Fibroblast of lung (primary cell): ENCODE measurements around the gene CMTM1.

Experiments
- EZH2 ChIP-seq: IDR thresholded peaks from 2 replicates; pipeline ENCODE4 v1.5.1; 2012; ENCODE audit warnings: low read length, control low read depth, mild to moderate bottlenecking; ENCODE audit errors: missing control alignments
- TF ChIP-seq, protein P1 (sequence below), 2 donors: IDR thresholded peaks in 1 of 2; conservative IDR thresholded peaks in 1 of 2; 1 replicate in 1 of 2; 2 replicates in 1 of 2; pipeline ENCODE4 v1.5.1; 2011 to 2012; ENCODE audit warnings: low read length in 2 of 2, control low read depth in 1 of 2, inconsistent platforms in 1 of 2, low read depth in 1 of 2, mild to moderate bottlenecking in 1 of 2

DNA sequence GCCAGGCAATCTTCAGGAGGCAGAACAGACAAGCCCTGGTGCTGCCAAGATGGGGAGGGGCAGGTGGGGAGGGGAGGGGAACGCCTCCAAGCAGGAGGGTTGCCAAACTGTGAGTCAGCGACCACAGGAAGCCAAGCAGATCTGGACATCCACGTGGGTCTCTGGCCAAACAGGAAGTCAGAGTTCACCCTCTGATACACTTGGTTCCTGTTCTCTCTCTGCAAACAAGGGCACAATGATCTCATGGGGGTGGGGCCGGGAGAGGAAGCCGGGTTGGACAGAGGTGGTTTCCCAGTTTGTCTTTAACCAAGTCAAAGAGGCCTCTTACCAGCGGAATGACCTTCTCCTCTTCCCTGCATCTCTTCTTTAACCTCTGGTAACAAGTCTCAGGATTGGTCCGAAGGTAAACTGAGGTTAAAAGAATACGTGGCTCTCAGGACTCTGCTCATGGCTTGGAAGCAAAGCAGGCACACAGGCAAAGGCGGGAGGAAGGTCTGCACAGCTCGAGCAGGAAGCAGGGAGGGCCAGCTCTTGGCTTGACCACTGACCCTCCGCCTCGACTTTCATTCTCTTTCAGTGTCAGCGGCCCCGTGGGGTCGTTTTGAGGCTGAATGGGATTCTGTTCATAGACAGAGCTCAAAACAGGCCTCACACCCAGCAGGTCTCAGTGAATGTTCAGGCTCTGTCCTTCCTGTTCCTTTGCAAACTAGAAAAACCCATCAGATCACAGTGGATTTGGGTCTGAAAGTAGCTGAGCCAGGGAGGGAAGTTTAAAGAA, 49.2 kb upstream of the CMTM1 start:
- TF ChIP-seq EZH2 = no peak
- TF ChIP-seq, protein P1, sequence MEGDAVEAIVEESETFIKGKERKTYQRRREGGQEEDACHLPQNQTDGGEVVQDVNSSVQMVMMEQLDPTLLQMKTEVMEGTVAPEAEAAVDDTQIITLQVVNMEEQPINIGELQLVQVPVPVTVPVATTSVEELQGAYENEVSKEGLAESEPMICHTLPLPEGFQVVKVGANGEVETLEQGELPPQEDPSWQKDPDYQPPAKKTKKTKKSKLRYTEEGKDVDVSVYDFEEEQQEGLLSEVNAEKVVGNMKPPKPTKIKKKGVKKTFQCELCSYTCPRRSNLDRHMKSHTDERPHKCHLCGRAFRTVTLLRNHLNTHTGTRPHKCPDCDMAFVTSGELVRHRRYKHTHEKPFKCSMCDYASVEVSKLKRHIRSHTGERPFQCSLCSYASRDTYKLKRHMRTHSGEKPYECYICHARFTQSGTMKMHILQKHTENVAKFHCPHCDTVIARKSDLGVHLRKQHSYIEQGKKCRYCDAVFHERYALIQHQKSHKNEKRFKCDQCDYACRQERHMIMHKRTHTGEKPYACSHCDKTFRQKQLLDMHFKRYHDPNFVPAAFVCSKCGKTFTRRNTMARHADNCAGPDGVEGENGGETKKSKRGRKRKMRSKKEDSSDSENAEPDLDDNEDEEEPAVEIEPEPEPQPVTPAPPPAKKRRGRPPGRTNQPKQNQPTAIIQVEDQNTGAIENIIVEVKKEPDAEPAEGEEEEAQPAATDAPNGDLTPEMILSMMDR (conservative IDR thresholded peaks at IDR 0.05 in 1 of 2, IDR thresholded peaks at IDR 0.05 in 1 of 2; ENCODE audit: low read depth in 1 of 2, low read length in 2 of 2) = no peak
